Measurements from ENCODE around the gene CX3CL1.

Gene CX3CL1

GRCh38 chr16:57434003-57434402 lies 61.7 kb downstream of the CX3CL1 start:
- DNase-seq (ENCODE audit: insufficient read length) (no peak), FAIRE-seq (no peak)
- TF ChIP-seq POLR2A (IDR thresholded peaks at IDR 0.05; ENCODE audit: low read depth, low read length) (no peak), POLR2AphosphoS5 (IDR thresholded peaks at IDR 0.05; ENCODE audit: low read depth, low read length) (no peak)

Data from GM12892 (cell line).